Osteoblast (primary cell): ENCODE results near the gene RHBDD1. TPM values are rescaled to one million over a fixed set of nuclear protein-coding genes. Genes with fewer than 3 reads are reported as not detected.

Experiments
- DNase-seq: peaks from one replicate; pipeline ENCODE4 v3.0.0; 2011; ENCODE audit warnings: low spot score, mixed read lengths; ENCODE audit not compliant: insufficient read length; ENCODE audit errors: missing footprints
- H2AFZ ChIP-seq: 2 replicates; pipeline ENCODE4 v1.6.0; 2011; ENCODE audit warnings: mild to moderate bottlenecking, low read length
- H3K27ac ChIP-seq: 2 replicates; pipeline ENCODE4 v1.5.1; 2011; ENCODE audit warnings: mild to moderate bottlenecking, low read depth, low read length, moderate library complexity
- H3K27me3 ChIP-seq: 2 replicates; pipeline ENCODE4 v1.6.0; 2012; ENCODE audit warnings: mild to moderate bottlenecking, control low read depth, inconsistent platforms, low read length, moderate library complexity; ENCODE audit not compliant: insufficient read depth
- H3K36me3 ChIP-seq: 2 replicates; pipeline ENCODE4 v1.5.1; 2011; ENCODE audit warnings: mild to moderate bottlenecking, low read length, control low read depth, moderate library complexity; ENCODE audit not compliant: insufficient read depth
- H3K4me1 ChIP-seq: 2 replicates; pipeline ENCODE4 v1.5.1; 2011; ENCODE audit warnings: mild to moderate bottlenecking, low read length, control low read depth, moderate library complexity; ENCODE audit not compliant: insufficient read depth
- H3K4me2 ChIP-seq: 2 replicates; pipeline ENCODE4 v1.6.0; 2011; ENCODE audit warnings: mild to moderate bottlenecking, low read length; ENCODE audit not compliant: insufficient read depth
- H3K4me3 ChIP-seq: fragments of 200-600 bp; sonication (generic); 3 replicates; pipeline ENCODE4 v1.5.1; 2012; ENCODE audit warnings: mild to moderate bottlenecking, low read length, inconsistent platforms; ENCODE audit not compliant: insufficient read depth
- H3K79me2 ChIP-seq: 2 replicates; pipeline ENCODE4 v1.6.0; 2012; ENCODE audit warnings: mild to moderate bottlenecking, low read length, control low read depth, inconsistent platforms; ENCODE audit not compliant: insufficient read depth
- H3K9me3 ChIP-seq: 2 replicates; pipeline ENCODE4 v1.5.1; 2011; ENCODE audit warnings: low read depth, low read length, control low read depth
- H4K20me1 ChIP-seq: 2 replicates; pipeline ENCODE4 v1.6.0; 2012; ENCODE audit warnings: mild to moderate bottlenecking, low read length, control low read depth; ENCODE audit not compliant: insufficient read depth
- CTCF ChIP-seq: IDR thresholded peaks from 2 replicates; pipeline ENCODE4 v1.5.1; 2011; ENCODE audit warnings: mild to moderate bottlenecking, low read depth, low read length, moderate library complexity; ENCODE audit errors: extremely low read depth
- total RNA-seq: library from RNA; depleted of rRNA; stranded (reverse); fragments of >200 nt; gene quantifications from 2 replicates; pipeline ENCODE4 v1.2.3, GENCODE V29; 2012

Gene RHBDD1
- total RNA-seq, 1 donor: 25.3 TPM

GRCh38 chr2:227013330-227013729 lies 177.5 kb downstream of the RHBDD1 start:
- H3K9me3 ChIP-seq: no peaks in the 10 kb centered on the region
- no peak for TF ChIP-seq CTCF
- no peaks in the 10 kb centered on the region for H3K4me1 ChIP-seq
- H3K4me2 ChIP-seq: no peak overlapping the region
- H3K79me2 ChIP-seq: no peaks in the 10 kb centered on the region
- no peak overlapping the region for H2AFZ ChIP-seq
- no peaks in the 10 kb centered on the region for H3K27me3 ChIP-seq
- no peak overlapping the region for H3K27ac ChIP-seq
- H3K36me3 ChIP-seq: no peaks in the 10 kb centered on the region
- no peak overlapping the region for H3K4me3 ChIP-seq
- DNase-seq: no peak
- no peaks in the 10 kb centered on the region for H4K20me1 ChIP-seq

DNA sequence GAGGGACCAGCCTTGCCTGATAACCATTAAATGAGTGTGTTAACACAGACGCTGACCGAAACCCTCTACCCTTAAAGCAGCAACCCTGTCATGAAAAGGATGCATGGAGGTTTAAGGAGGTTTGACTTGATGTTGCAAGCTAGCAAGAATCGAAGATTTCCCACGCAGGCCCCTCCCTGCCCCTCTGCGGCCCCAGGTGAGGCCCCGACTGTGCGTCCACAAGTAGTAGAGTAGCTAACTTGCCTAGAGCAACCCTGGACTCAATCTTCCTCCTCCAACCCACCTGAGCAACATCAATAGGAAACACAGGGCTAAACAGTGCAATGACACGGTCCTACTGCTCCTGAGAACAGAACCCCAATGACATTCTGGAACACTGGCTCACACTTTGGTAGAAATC lies 178.0 kb downstream of the RHBDD1 start:
- Histone ChIP-seq H2AFZ (no peak overlapping the region), H3K9me3 (no peaks in the 10 kb centered on the region), H3K27me3 (no peaks in the 10 kb centered on the region), H3K4me1 (no peaks in the 10 kb centered on the region), H3K4me2 (no peak overlapping the region), H3K79me2 (no peaks in the 10 kb centered on the region), H4K20me1 (no peaks in the 10 kb centered on the region), H3K36me3 (no peaks in the 10 kb centered on the region), H3K4me3 (no peak overlapping the region), H3K27ac (no peak overlapping the region)
- no peak for TF ChIP-seq CTCF
- DNase-seq: no peak

GRCh38 chr2:227016894-227017293 lies 181.0 kb downstream of the RHBDD1 start:
- Histone ChIP-seq H3K27me3 (no peaks in the 10 kb centered on the region), H3K27ac (no peak overlapping the region)
- TF ChIP-seq CTCF: no peak

GRCh38 chr2:227020416-227020815 lies 184.6 kb downstream of the RHBDD1 start:
- Histone ChIP-seq H3K4me2 (no peak overlapping the region), H3K79me2 (no peaks in the 10 kb centered on the region), H3K4me3 (no peak overlapping the region), H4K20me1 (no peaks in the 10 kb centered on the region), H3K4me1 (no peaks in the 10 kb centered on the region), H3K27me3 (no peaks in the 10 kb centered on the region), H3K27ac (no peak overlapping the region), H2AFZ (no peak overlapping the region), H3K36me3 (no peaks in the 10 kb centered on the region), H3K9me3 (no peaks in the 10 kb centered on the region)
- no peak for DNase-seq
- no peak for TF ChIP-seq CTCF

More at GRCh38 chr2:227016894-227017293, 181.0 kb downstream of the RHBDD1 start:
- Histone ChIP-seq H3K9me3 (no peaks in the 10 kb centered on the region), H3K36me3 (no peaks in the 10 kb centered on the region), H3K4me1 (no peaks in the 10 kb centered on the region), H3K79me2 (no peaks in the 10 kb centered on the region), H2AFZ (no peak overlapping the region), H4K20me1 (no peaks in the 10 kb centered on the region), H3K4me3 (no peak overlapping the region), H3K4me2 (no peak overlapping the region)
- DNase-seq: no peak
